Measurements from ENCODE around the gene VWCE.

DNA sequence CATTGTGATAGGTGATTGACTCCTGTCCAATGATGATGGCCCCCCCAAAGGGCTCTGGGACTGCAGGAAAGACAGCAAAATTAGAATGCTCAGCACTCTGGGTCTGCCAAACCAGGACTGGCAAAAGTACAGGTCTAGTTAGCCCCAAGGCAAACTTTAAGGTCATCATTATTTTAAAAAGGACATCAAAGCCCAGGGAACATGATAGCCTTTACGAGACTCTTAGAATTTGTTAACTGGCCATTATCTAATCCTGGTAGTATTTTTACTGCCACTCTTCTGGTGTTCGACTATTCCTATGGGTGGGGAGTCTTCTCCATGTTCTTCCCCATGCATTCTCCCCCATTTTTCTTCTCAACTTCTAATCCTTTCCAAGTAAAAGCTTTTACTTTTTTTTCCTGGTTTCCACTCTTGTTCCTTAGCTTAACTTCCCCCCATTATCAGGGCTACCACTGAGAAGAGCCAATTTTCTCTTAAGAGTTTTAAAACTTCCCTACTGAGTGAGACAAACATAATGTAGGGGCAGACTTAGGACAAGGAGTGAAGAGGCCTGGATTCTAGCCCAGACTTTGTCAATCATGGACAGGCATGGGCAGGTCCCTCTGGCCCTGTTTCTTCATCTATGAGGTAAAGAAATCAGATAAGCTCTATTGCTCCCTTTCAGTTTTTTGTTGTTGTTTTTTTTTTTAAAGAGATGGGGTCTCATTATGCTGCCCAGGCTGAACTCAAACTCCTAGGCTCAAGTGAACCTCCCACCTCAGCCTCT is 30.7 kb upstream of the VWCE start:
- TF ChIP-seq POLR2A (IDR thresholded peaks at IDR 0.05; ENCODE audit: low read depth, low read length), result no peak
- no peak for TF ChIP-seq POLR2AphosphoS5 (IDR thresholded peaks at IDR 0.05; ENCODE audit: low read depth, low read length)
- TF ChIP-seq POU2F2 (IDR thresholded peaks at IDR 0.05; ENCODE audit: low read depth, low read length), result no peak
- TF ChIP-seq TAF1 (IDR thresholded peaks at IDR 0.05; ENCODE audit: low read depth, low read length), result no peak
- no peak for TF ChIP-seq SPI1 (IDR thresholded peaks at IDR 0.05; ENCODE audit: low read depth, low read length)
- no peak for TF ChIP-seq PAX5 (IDR thresholded peaks at IDR 0.05; ENCODE audit: insufficient read depth, low read length, severe bottlenecking)
